GM18498 (cell line): ENCODE measurements around the gene DCHS2.

Experiments used
- ATAC-seq: cut with Tn5 transposase; IDR thresholded peaks from one replicate; pipeline ENCODE4 v1.9.1; 2021; ENCODE audit warnings: mild to moderate bottlenecking, moderate library complexity; ENCODE audit not compliant: unreplicated experiment

DCHS2 gene

DNA sequence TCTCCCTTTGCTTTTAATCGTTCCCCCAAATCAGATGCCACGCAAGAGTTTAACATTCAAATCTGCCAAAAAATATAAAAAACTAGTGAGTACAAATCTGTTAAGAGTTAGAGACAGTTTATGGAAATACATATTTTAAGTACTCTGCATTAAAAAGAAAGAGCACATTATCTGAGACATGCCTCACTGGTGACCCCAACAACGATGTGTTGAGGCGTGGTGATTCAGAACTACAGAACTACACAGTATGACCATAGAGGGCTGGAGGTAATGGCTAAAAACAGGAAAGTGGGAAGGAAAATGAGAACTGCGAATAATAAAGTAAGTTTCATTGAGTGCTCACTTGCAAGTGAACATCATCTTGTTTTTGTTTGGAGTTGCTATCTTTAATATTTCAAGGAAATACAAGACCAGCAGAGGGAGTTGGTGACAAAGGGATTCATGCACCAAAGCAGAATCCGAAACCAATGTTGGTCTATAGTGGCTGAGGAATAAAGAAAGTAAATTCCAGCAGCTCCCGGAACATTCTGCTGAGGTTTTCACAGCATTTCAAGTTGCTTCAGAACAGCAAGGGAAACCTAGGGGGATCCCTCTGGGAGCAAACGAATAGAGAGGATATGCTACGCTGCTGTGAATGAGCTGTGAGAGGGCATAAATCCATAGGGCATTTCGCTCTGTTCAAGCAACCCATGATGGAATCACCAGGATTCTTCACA lies 92.2 kb downstream of the DCHS2 start:
- ATAC-seq: peak; percentile 58

DNA sequence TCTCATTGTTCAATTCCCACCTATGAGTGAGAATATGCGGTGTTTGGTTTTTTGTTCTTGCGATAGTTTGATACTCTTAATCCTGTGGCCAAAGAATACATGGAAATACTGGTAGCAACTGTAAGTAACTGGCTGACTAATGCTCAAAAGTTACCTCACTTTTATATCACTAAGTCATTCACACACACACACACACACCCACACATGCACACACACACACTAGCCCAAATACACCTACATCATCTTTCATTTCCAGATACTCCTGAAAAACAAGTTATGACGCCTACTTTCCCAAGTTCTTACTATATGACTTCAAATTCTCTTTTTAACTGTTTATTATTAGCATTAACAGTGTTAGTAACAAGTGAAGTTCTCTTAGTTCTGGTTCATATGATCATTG lies 101.3 kb downstream of the DCHS2 start:
- ATAC-seq: no peak

DNA sequence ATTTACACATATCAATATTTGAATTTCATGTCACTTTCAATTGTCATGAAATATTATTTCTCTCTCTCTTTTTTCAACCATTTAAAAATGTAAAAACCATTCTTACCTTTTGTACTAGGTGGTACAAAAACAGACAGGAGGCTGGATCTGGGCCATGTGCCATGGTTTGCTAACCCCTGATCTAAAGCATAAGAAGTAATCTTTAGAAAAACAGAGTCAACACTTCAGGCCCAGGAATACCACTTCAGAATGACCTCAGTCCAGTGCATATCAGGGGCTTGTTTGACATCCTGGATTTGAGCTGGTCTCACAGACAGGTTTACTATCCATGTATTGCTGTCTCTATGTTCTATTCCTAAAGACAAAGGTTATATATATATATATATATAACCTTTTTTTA lies 102.5 kb downstream of the DCHS2 start:
- ATAC-seq: no peak

DNA sequence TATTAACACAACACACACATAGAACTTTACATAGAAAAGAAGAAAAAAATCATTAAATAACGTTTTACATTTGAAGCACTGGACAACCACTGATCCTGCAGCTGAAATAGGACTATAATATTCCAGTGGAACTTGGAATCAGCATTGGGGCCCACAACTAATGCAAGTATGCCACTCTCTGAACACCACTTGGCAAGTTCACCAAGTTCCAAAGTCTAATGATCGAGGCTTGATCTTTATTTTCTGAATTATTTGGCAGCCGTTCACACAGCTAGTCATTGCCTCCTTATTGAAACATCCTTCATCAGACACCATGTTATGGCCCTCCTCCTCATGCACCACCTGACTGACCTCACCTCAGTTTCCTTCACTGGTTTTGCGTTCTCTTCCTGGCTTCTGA lies 107.6 kb downstream of the DCHS2 start:
- no peak for ATAC-seq

DNA sequence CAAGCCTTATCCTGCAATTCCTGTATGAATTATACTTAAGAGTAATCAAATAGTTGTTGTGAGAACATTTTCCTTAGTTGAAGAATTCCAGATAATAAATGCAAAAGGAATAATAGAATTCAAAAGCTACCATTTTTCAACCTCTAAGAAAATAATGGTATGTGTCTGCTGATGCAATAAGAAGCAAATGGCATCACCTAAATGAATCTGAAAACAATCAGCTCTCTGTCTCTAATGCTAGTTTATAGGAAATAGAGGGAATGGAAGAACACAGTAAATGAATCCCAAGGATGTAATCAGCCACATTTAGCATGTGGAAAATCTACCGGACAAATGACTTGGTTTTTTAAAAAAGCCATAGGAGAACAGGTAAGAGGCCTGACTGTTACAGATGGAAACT lies 115.1 kb downstream of the DCHS2 start:
- ATAC-seq: no peak

DNA sequence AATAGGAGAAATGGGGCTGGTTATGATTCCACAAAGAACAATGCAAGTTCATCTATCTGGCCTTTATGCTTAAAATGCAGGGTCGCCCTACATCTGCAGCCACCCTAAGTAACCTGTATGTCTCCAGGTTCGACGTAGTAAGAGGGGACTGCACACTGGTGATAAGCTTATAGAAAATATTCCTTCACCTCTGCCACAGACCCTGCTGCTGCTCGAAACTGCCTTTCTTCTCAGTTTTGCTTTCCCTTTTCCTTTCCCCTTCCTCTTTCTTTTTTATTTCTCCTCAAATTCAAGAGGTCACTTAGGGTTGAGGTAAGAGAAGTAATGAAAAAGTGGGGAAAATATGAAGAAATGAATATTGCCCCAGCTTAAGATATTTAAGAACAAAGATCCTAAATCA lies 123.5 kb downstream of the DCHS2 start:
- ATAC-seq: peak; percentile 81

DNA sequence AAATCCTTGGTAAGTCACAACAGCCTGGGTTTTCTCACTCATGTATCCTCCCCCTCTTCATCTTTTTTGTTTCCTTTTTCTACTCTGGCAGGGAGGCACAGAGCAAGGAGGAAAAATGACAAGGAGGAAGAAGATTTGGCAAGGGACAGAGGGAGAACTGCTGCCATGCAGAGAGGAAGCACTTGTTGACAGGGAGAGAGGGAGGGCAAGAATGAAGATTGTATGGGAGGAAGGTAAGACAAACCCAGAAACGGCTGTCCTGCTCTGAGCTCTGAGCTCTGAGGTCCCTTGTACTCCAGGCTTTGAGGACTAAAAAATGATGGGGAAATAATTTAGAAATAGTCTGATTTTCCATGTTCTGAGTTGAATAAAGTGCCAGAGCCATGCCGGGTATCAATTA lies 123.9 kb downstream of the DCHS2 start:
- peak; percentile 44 for ATAC-seq

DNA sequence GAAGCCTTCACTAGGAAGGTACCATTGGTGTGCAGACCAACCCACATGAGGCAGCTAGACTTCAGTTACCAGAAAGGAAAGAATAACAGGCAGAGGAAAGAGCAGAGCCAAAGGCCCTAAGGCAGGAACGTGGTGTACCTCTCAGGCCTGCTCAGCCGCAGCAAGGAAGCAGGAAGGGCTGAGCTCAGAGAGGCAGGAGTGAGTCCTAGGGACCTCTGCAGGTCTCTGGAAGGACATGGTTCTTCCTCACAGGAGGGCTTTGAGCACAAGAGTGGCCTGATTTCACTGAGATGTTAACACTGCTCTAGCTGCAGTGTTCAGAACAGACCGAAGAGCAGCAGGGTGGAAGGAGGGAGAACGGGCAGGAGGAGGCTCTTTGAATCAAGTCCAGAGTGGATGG lies 124.6 kb downstream of the DCHS2 start:
- ATAC-seq: no peak

DNA sequence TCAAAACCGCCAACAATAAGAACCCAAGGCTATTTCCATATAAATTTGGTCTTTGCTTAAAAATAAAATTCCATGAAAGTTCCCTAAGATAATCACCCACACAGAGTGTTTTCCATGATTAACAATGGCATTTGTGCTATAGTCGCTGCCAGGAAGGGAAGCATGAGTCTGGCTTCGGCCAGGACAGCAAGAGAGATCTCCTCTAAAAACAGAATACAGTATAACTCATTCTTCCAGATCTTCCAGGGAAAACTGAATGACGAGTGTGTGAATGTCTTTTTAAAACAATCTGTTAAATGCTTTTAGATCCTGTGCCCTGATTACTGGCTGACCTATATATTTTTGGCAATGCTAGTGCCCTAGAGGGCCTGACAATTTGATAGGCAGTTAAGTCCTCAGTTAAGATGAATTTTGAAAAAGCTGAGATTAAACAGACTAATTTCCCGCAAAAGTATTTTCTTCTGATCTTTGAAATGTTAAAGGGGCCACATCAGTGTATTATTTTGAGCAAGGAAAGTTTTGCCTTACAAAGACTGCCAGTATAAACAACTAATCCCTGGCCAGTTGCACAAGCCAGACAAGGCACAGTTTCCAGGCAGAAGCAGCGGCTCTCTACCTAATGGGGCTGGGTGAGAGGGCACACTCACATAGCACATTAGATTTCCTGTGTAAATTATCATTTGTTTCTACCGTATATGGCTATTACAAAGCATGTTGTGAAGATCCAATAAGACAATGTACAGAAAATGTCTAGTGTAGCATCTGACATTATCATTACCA lies 127.3 kb downstream of the DCHS2 start:
- ATAC-seq: no peak

DNA sequence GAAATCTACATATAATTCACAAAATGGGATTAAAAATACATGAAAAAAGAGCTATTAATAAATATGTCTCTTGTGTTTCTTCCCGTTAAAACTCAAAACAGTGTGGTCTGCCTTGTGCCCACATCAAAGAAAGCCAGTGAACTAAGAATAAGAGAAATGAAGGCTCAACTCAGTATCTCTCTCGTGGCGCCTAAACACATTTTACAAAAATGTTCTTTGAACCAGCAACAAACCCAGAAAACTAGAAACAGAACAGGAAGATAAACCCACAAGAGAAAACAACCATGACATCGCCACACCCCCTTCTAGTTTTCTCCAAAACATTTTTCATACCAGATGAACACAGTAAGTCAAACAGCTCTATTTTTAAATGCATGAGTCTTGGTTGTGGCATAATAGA lies 130.1 kb downstream of the DCHS2 start:
- no peak for ATAC-seq

DNA sequence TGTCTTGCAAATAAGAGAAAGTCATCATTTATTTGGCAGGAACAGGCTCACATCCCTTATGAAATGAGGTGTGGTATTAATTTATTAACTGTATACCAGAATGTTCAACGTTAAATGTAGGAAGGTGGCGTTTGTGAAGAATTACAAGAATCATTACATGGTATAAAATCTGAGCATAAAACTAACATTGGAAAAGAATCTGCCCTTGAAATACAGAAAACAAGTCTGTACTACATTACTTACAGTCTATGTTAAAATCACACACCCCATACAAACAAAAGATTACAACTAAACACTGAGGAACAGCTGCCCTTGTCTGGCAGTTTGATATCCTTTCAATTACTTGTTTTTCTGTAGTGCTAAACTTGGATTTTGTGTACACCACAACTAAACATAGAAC lies 131.1 kb downstream of the DCHS2 start:
- no peak for ATAC-seq

DNA sequence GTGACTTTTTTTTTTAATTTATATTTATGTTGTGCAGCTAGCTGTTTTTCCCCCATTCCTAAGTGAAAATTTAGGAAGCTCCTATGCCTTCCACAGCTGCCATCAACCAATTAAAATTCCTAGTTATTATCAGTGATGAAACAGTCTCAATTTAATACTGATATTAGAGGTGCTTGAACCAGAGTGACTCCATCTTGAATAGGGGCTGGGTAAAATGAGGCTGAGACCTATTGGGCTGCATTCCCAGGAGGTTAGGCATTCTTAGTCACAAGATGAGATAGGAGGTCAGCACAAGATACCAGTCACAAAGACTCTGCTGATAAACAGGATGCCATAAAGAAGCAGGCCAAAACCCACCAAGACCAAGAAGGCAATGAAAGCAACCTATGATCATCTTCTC lies 136.7 kb downstream of the DCHS2 start:
- no peak for ATAC-seq

DNA sequence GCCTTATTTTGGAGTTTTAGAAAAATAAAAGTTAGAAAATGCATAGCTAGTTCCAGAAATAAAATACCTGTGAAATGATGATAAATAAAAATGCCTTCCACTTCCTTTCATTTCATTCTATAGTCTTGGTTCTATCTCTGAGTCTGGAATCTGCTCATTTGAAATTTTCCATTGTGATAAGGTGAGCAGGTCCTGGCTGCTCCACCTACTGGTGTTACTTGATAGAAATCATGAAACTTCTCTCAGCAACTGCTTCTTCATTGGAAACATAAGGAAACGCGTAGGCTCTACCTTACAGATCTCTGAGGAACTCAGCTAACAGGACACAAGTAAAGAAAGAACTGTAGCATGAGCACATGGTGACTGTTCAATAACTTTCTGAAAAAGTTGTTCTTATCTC lies 141.8 kb downstream of the DCHS2 start:
- ATAC-seq: no peak

DNA sequence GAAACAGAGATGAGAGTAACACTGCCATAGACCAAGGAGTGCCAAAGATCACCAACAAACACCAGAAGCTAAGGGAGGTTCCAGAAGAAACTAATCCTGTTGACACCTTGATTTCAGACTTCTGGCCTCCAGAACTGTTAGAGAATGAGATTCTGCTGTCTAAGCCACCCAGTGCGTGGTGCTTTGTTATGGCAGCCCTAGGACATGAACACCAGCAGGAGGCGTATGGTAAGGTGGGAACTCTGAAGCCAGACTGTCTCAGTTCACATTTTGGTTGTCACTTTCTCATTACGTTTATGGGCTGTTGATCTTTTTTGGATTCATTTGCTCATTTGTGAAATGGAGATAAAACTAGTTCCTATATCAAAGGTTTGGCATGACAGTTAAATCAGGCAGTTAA lies 142.9 kb downstream of the DCHS2 start:
- ATAC-seq: no peak

DNA sequence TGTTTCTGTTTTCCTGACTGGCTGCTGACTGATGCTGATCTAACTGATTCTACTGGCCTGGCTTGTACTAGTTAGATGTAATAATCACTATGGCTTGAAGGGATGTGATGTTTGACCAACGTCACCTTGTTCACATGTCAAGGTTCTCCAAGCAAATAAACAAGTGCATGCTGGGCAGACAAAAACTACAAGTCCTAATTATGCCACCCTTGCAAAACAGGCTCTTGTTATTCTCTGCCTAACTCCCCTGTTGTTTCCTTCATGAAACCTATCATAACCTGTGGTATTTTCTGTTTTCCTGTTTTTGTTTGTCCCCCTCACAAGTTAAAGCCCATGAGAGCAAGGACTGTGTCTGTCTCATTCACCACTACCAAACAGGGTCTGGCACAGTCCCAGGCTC lies 146.2 kb downstream of the DCHS2 start:
- no peak for ATAC-seq

DNA sequence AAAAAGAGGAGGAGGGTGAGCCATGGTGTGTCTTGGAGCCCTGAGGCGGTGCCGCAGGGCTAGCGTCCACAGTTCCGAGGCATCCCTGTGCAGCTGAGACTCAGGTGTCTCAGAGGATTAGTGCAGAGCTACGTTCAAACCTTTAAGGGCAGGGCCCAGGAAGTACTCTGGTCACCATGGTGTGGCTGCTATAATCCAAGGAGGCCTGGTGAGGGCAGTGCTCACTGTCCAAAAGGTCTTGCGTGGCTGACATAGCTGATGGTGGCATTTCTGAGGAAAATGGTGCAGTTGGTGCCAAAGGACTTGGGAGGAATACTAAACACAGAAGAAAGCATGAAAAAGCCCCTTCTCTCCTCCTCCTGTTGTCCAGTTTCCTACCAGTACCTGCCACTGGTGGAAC lies 146.9 kb downstream of the DCHS2 start:
- peak; percentile 79 for ATAC-seq

DNA sequence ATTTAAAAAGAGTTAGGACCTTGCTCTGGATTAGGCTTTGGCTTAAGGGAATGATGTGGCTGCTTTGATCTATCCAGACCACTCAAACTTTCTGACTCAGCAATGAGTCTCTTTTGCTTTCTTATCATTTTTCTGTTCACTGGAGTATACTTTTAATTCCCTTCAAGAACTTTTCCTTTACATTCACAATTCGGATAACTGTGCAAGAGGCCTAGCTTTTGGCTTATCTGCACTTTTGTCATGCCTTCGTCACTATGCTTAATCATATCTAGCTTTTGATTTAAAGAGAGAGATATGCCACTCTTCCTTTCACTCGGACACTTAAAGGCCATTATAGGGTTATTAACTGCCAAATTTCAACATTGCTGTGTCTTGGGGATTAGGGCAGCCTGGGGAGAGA lies 147.9 kb downstream of the DCHS2 start:
- ATAC-seq: no peak

DNA sequence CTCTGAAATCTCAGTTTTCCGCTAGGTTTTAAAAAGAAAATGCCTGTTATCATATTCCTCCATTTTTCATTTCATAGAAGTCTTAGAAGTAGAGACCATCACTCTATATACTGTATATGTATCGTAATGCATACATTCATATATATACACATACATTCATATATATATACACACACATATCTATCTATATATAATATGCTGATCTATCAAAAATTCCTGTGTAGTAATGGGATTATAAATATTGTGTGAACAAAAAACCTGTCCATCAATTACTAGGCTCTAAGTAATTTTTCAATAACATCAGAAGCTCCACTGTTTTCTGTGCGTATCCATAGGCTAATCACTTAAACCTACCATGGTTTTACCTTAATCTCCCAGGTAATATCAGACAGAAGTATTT lies 150.2 kb downstream of the DCHS2 start:
- ATAC-seq: no peak

DNA sequence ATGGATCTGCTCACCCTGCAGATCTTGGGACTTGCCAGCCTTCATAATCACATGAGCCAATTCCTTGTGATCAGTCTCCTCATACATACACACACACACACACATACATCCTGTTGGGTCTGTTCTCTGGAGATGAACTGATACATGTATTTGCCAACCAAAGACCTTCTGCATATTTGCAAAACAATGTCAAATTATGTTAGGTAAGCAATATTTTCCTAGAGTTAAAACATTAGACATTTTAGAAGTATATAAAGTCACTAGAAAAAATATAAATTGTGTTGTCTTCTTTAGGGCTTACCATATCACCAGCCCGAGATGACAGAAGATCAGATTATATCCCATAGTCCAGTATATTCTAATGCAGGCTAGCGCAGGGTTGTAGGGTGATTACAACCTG lies 156.0 kb downstream of the DCHS2 start:
- no peak for ATAC-seq

DNA sequence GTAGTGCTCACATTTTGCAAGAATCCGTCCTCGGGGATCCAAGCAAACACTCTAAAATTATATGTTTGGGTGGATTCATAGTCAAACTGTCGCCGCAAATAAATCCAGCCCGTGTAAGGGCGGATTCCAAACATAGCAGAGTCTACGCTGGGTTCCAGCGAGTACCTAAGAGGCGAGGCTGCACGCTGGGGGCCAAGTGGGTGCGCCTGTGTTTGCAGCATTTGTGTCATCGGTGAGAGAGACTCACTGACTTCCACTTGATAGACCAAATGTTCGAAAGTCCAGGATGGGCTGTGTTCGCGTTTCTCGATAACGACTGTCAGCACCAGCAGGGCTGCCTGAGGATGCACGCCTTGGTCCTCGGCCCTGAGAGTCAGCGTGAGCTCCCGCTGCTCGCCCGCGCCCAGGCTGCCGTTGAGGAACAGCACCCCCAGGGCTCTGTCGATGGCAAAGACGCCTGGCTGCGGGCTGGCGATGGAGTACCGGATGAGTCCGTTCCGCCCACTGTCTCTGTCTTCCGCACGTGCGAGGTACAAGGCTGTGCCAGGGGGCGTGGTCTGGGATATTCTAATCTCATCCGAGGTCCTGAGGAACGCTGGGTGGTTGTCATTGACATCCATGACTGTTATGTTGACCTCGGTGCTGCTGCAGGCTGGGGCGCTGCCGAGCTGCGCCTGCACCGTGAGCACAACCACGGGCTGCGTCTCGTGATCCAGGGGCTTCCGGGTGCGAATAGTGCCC lies 158.7 kb downstream of the DCHS2 start:
- peak; percentile 94 for ATAC-seq

DNA sequence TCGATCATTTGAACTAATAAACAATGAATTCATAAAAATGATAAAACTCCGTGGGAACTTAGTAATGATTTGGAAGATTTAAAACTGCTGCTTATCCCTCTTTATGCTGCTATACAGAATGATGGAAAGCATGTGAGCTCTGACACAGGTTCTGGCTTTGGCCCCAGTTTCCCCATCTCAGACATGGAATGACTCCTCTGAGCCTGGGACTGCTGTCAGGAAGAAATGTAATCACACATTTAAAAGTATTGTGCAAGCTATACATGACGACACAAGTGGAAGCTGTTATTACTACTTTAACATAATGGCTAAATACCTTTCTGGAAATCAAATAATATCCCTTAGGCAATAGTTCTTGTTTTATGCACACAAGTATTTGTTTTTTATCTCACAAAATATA lies 161.7 kb downstream of the DCHS2 start:
- no peak for ATAC-seq

DNA sequence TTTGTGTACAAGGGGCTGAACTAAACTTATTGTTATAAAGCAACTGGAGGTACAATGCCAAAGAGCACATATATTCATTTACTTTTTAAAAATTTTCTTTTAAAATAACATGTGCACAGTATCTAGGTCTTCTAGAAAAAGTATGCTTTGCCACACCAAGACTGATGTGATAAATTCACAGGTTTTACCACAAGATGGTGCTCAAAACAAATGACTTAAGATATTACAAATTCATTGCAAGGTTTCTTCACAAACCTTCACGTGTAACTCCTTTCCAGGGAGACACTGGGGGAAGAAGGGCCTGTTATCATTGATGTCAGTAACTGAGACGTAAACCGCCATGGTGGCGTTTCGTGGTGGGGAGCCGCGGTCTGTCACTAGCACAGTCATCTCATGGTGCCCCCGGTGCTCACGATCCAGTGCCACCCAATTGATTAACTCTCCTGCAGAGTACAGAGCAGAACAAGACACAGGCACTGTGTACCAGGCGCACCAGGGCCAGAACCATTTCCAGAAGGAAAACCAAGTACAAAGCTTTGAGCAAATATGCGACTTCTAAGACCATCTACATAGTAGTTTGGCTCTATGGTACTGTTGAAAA lies 162.2 kb downstream of the DCHS2 start:
- ATAC-seq: no peak
